Gastrocnemius medialis (tissue), 4 donors: ENCODE results near the gene TAS2R13.

Experiments
- CTCF ChIP-seq, 5 experiments: fragments of 450-650 bp in 3 of 5; fragments of 200-600 bp in 2 of 5; sonication (generic) in 2 of 5; IDR thresholded peaks in 4 of 5; conservative IDR thresholded peaks in 1 of 5; 1 replicate in 4 of 5; 2 replicates in 1 of 5; pipeline ENCODE4 v1.5.1; 2016 to 2019; ENCODE audit warnings: antibody characterized with exemption in 5 of 5, mild to moderate bottlenecking in 3 of 5, moderate library complexity in 3 of 5
- POLR2A ChIP-seq, 2 donors: fragments of 450-650 bp; IDR thresholded peaks; one replicate each; pipeline ENCODE4 v1.6.1; 2017; ENCODE audit warnings: antibody characterized with exemption in 2 of 2, mild to moderate bottlenecking in 2 of 2, moderate library complexity in 2 of 2

- TF ChIP-seq CTCF (IDR thresholded peaks at IDR 0.05 in 4 of 5, conservative IDR thresholded peaks at IDR 0.05 in 1 of 5), result no peak
- no peak for TF ChIP-seq POLR2A (IDR thresholded peaks at IDR 0.05)
Measured at GRCh38 chr12:10910380-10910779, 1.0 kb upstream of the TAS2R13 start.
